ENCODE data around the gene SLC6A18.

The SLC6A18 gene

GRCh38 chr5:1295650-1296037 is 70.5 kb downstream of the SLC6A18 start:
- H3K36me3 ChIP-seq = no peaks in the 10 kb centered on the region
- no peak for TF ChIP-seq CTCF (IDR thresholded peaks at IDR 0.05)
- H3K27me3 ChIP-seq = peaks cover 55% of the 10 kb centered on the region

More at GRCh38 chr5:1295650-1296037, 70.5 kb downstream of the SLC6A18 start:
- no peak overlapping the region for H3K27ac ChIP-seq
- H3K4me1 ChIP-seq (ENCODE audit: control insufficient read depth in 1 of 2, insufficient read depth in 1 of 2, low read depth in 1 of 2, low read length in 1 of 2) = no peaks in the 10 kb centered on the region
- H3K4me3 ChIP-seq (ENCODE audit: low read depth in 1 of 2, low read length in 1 of 2) = no peak overlapping the region
- H3K9me3 ChIP-seq = no peaks in the 10 kb centered on the region
